Activated CD4-positive, CD25-positive, alpha-beta regulatory T cell (primary cell): ENCODE data around the gene PLD3.
"Not testable (repeated sequence)": the region's sequence is repeated elsewhere in the genome, so short reads cannot be mapped to it uniquely, and the experiment has no call there.

Source experiments
- DNase-seq, 4 experiments: peaks; one replicate each; lab custom pipeline; 2025; lab: John Stamatoyannopoulos, UW

PLD3 gene

GRCh38 chr19:40332669-40333068, 15.8 kb upstream of the PLD3 start:
- no peak for DNase-seq

GRCh38 chr19:40333083-40333482, 15.4 kb upstream of the PLD3 start:
- not testable (repeated sequence) for DNase-seq

GRCh38 chr19:40335101-40335500, 13.4 kb upstream of the PLD3 start:
- DNase-seq, result no peak

- no peak for DNase-seq
Measured at GRCh38 chr19:40335855-40336600, 12.5 kb upstream of the PLD3 start.

GRCh38 chr19:40336601-40336900, 11.9 kb upstream of the PLD3 start:
- DNase-seq, result no peak

- no peak for DNase-seq
Measured at GRCh38 chr19:40337107-40337506, 11.4 kb upstream of the PLD3 start.

GRCh38 chr19:40337594-40337993, 10.9 kb upstream of the PLD3 start:
- no peak for DNase-seq

GRCh38 chr19:40339018-40339728, 9.3 kb upstream of the PLD3 start:
- DNase-seq, result no peak

GRCh38 chr19:40341601-40342482, 6.7 kb upstream of the PLD3 start:
- no peak for DNase-seq

GRCh38 chr19:40342644-40343311, 5.7 kb upstream of the PLD3 start:
- DNase-seq, result no peak

GRCh38 chr19:40344422-40344821, 4.1 kb upstream of the PLD3 start:
- DNase-seq, result no peak

- DNase-seq, result peak in 1 of 4 experiments; percentile 9
Measured at GRCh38 chr19:40348961-40349507, 539 bp downstream of the PLD3 start.

GRCh38 chr19:40355975-40356680, 7.6 kb downstream of the PLD3 start:
- no peak for DNase-seq

GRCh38 chr19:40356681-40357595, 8.4 kb downstream of the PLD3 start:
- DNase-seq, result no peak

GRCh38 chr19:40357640-40358039, 9.1 kb downstream of the PLD3 start:
- DNase-seq, result no peak

GRCh38 chr19:40358773-40359172, 10.3 kb downstream of the PLD3 start:
- DNase-seq, result no peak

GRCh38 chr19:40360020-40360707, 11.7 kb downstream of the PLD3 start:
- no peak for DNase-seq

- no peak for DNase-seq
Measured at GRCh38 chr19:40360708-40361241, 12.3 kb downstream of the PLD3 start.

GRCh38 chr19:40362160-40362559, 13.7 kb downstream of the PLD3 start:
- DNase-seq, result no peak
